GM10266 (cell line): ENCODE data around the gene MRPL38.

Experiments
- DNase-seq: peaks from one replicate; pipeline ENCODE4 v3.0.0; 2012; ENCODE audit errors: extremely low spot score
- TF ChIP-seq, protein P1 (sequence below): IDR thresholded peaks from 2 replicates; pipeline ENCODE4 v1.5.1; 2012; ENCODE audit warnings: mild to moderate bottlenecking, low read depth; ENCODE audit not compliant: control insufficient read depth, insufficient read depth; ENCODE audit errors: missing control alignments

Gene MRPL38

DNA sequence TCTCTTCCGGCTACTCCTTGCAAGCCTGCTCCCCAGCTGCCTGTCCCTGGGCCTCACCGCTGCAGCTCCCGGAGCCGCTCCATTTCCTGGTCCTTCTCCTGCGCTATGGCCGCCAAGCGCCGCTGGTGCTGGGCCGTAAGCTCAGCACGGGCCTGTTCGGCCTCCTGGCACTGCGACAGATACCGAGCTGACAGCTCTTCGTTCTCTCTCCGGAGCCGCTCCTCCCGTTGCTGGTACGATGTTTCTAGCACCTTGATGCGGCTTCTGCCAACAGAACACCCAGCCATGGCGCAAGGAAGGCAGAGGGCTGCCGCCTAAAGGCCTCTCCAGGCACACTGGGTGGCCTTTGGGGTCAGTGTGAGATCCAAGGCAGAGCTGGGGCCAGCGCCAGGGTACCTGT is 14.9 kb upstream of the MRPL38 start:
- no peak for DNase-seq
- TF ChIP-seq, protein P1, sequence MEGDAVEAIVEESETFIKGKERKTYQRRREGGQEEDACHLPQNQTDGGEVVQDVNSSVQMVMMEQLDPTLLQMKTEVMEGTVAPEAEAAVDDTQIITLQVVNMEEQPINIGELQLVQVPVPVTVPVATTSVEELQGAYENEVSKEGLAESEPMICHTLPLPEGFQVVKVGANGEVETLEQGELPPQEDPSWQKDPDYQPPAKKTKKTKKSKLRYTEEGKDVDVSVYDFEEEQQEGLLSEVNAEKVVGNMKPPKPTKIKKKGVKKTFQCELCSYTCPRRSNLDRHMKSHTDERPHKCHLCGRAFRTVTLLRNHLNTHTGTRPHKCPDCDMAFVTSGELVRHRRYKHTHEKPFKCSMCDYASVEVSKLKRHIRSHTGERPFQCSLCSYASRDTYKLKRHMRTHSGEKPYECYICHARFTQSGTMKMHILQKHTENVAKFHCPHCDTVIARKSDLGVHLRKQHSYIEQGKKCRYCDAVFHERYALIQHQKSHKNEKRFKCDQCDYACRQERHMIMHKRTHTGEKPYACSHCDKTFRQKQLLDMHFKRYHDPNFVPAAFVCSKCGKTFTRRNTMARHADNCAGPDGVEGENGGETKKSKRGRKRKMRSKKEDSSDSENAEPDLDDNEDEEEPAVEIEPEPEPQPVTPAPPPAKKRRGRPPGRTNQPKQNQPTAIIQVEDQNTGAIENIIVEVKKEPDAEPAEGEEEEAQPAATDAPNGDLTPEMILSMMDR, result no peak

DNA sequence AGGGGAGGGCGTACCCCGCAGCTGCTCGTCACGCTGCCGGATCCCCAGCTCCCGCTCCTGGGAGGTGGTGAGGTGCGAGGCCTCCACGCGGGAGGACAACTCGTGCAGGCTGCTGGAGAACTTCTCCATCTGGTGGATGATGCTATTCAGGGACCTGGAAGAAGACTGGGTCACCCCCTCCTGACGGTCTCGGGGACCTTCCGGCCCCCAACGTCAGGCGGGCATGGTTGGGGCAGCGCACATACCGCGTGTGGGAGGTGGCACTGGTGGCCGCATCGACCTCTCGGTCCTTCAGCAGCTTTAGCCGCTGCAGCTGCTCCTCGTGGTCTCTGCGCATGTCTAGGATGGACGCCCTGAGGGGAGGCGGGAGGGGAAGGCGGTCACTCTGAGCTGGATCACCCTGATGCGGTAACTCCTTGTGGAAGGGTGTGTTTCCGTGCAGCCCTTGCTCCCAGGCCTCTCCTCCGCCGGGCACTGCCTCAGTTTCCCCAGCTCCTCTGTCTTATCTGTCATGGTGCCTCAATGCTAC is 13.3 kb upstream of the MRPL38 start:
- no peak for DNase-seq
- TF ChIP-seq, protein P1, result no peak

DNA sequence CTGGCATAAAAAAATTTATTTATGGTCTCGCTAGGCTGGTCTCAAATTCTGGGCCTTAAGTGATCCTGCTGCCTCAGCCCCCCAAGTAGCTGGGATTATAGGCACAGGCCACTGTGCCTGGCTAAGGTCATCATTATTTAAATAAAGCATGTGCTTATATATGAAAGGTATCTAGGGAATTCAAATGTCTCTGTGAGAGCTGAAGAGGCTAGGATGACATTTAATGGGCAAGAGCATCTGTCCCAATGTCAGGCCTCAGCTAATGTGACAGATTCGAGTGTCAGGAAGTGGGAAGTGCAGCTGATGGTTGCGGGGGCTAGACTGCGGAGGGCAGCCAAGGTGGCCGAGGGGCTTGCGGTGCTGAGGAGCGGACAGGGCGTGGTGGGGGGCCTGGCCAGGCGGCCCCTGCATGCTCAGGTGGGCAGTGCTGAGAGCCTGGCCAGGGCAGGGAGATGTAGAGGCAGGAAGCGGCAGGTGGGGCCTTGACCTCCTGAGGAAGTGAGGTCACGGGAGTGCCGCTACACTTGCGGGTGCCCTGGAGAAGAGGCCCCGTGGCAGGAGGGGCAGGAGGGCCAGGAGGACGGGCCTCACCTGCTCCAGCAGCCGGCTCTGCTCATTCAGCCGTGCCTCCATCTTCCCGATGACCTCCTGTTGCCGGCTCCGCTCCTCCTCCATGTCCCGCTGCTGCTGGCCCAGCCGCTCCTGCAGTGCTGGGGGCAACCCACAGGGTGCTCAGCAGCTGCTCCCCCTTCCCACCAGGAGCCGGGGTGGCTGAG is 12.6 kb upstream of the MRPL38 start:
- TF ChIP-seq, protein P1, result no peak
- DNase-seq, result no peak

DNA sequence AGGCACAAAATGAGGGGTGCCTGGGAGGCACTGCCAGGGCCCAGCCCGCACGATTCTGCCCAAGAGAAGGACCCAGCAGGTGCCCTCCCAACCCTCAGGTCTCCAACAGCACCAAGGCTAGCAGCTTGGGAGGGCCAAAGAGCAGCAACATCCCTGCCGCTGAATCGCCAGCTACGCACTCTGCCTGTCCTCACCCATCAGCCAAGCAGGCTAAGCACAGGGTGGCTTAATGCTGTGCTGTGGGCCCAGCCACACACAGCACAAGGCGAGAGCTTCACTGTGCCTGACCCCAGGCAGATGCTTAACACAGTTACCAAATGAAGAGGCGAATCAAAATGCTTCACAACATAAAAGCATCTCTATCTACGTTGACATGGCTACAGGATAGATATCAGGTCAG is 10.6 kb upstream of the MRPL38 start:
- DNase-seq, result no peak

DNA sequence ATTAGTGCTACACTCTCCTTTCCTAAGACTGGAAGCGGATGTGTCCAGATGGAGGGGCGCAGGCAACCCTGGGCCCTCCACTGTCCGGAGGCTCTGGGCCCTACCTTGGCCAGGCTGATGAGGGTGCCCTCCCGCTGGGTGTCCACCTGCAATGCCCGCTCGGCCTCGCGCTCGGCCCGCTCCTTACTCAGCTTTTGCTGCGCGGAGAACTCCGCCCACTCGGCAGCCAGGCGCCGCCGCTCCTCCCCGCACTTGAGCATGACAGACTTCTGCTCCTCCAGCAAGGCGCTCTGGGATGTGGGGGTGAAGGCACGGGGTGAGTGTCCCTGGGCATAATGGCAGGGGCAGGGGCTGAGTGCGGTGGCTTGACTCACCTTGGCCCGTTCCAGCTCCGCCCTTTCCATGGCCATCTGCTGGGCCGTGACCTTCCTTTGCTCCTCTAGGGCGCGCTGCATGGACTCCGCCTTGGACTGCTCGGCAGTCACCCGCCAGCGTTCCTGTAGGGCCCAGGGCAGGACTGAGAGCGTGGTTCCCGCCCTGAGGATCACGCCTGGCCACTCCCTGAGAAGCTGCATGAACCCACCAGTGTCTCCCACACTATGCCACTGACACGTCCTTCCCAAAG is 10.1 kb upstream of the MRPL38 start:
- TF ChIP-seq, protein P1, result no peak
- DNase-seq, result no peak

More for the DNA sequence above, 10.6 kb upstream of the MRPL38 start:
- TF ChIP-seq, protein P1, result no peak

DNA sequence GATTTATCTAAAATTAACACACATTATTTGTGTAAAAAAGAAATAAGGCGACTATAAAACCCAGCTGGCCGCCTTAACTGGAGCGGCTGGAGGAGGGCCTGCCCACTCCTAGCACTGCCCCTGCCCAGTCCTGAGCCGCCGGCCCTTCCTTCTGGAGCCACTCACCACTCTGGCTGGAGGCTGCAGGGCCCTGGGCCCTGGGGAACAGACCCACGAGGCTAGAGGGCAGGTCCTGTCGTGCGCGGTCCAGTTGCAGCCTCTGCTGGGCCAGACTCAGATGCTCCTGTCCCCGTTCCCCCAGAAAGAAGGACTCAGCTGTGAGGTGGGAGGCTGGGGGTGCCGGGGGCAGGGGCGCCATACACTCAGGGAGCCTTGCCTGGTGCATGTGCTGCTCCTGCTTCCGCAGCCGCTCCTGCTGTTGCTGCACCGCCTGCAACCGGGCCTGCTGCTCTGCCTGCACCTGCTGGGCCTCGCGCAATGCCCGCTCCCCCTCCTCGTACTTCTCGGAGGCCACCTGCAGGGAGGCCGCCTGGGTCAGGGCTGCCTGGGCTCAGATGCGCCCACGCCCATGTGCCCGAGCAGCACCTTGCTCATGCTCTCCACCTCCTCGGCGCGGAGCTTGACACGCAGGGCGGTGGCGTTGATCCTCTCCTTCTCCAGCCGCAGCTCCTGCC is 9.0 kb upstream of the MRPL38 start:
- TF ChIP-seq, protein P1, result no peak

More for the DNA sequence above, 9.0 kb upstream of the MRPL38 start:
- DNase-seq, result no peak
